NT2/D1 (cell line): ENCODE data around the gene HEXB.
"Not testable (repeated sequence)": the region's sequence is repeated elsewhere in the genome, so short reads cannot be mapped to it uniquely, and the experiment has no call there.

Experiments
- DNase-seq: peaks from one replicate; pipeline ENCODE4 v3.0.0-alpha.2; 2011; ENCODE audit warnings: low read depth, low spot score
- H3K27me3 ChIP-seq: 2 replicates; pipeline ENCODE4 v1.6.0; 2011; ENCODE audit warnings: mild to moderate bottlenecking; ENCODE audit not compliant: insufficient read length, insufficient read depth
- H3K36me3 ChIP-seq: 2 replicates; pipeline ENCODE4 v1.6.1; 2011; ENCODE audit warnings: mild to moderate bottlenecking, low read length, mixed read lengths; ENCODE audit not compliant: insufficient read depth, insufficient read length
- H3K4me1 ChIP-seq: 2 replicates; pipeline ENCODE4 v1.5.1; 2011; ENCODE audit not compliant: insufficient read depth, insufficient read length
- H3K4me3 ChIP-seq: 2 replicates; pipeline ENCODE4 v1.5.1; 2011; ENCODE audit warnings: low read depth; ENCODE audit not compliant: insufficient read length
- H3K9ac ChIP-seq: 2 replicates; pipeline ENCODE4 v1.6.0; 2011; ENCODE audit warnings: low read depth; ENCODE audit not compliant: insufficient read length
- H3K9me3 ChIP-seq: 2 replicates; pipeline ENCODE4 v1.5.1; 2011; ENCODE audit warnings: mild to moderate bottlenecking, low read length; ENCODE audit not compliant: insufficient read depth
- SUZ12 ChIP-seq: IDR thresholded peaks from 2 replicates; pipeline ENCODE4 v1.6.1; 2011; ENCODE audit not compliant: insufficient read length, insufficient read depth; ENCODE audit errors: extremely low read depth
- YY1 ChIP-seq: IDR thresholded peaks from 2 replicates; pipeline ENCODE4 v1.6.1; 2011; ENCODE audit not compliant: insufficient read length, insufficient read depth
- ZNF274 ChIP-seq: IDR thresholded peaks from 2 replicates; pipeline ENCODE4 v1.6.1; 2011; ENCODE audit warnings: mild to moderate bottlenecking, low read depth, low read length

Gene HEXB

DNA sequence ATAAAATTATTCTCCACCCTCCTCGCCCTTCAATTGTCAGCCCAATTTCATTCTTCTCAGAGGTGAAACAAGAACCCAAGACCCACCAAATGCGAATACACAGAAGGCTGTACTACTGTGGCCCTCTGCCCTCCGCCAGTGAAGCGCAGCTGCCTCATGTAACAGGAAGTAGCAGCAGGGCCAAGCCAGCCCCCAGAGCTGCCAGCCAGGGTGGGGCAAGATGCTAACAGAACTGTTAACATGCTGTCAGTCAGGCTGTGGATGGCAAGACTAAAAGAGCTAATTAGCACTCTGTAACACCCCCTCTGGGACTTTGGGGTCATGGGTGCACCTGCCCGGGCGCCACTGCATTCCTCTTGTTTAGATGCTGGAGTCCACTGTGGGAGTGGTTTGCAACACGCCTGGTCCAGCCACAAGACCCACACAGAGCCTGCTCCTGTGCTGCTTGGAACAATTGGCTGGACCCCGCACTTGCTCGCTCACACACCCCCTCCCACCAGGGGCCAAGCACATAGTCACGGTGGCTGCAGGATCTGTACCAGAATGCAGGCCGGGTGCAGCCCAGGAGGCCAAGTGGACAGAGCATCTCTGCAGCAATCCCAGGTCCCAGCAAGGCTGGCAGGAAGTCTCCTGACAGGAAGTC, 14.5 kb upstream of the HEXB start:
- no peaks in the 10 kb centered on the region for H3K27me3 ChIP-seq
- H3K4me3 ChIP-seq: no peak overlapping the region
- H3K9me3 ChIP-seq: peaks cover 13% of the 10 kb centered on the region; the same call in 1 of the 2 replicates
- no peak overlapping the region for H3K9ac ChIP-seq
- TF ChIP-seq SUZ12 (no peak), YY1 (no peak)
- no peak for DNase-seq
- H3K36me3 ChIP-seq: no peaks in the 10 kb centered on the region
- no peaks in the 10 kb centered on the region for H3K4me1 ChIP-seq

DNA sequence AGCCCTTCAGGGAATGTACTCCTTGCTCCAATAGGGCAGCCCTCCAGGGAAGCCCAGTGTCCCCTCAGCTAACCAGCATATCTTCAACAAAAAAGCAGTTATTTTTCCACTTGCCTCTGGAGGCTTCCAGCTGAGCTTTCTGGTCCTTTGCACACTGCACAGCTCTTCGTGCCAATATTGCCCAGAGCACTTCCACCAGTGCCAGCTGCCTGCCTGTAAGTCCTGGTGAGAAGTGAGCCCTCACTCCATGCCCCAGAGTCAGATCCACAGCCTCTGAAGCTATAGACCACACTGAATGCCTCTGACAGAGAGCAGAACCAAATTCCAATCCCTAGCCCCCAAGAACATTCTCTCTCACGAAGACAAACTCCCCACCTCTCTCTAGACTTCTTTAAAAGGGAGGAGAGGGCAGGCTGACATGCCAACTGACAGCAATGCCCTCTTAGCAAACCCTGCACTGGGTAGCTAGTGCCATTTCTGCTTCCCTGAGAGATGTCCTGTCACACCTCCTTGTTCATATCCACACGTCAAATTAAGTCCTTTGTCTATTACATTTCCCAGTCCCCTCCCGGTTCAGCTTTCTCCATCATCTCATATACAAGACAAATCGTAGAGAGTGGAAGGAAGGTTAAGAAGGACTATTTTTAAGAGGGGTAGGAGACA, 12.7 kb upstream of the HEXB start:
- H3K27me3 ChIP-seq: no peaks in the 10 kb centered on the region
- no peak overlapping the region for H3K9ac ChIP-seq
- no peaks in the 10 kb centered on the region for H3K36me3 ChIP-seq
- no peak for TF ChIP-seq SUZ12
- TF ChIP-seq ZNF274: no peak
- no peak for TF ChIP-seq YY1
- H3K9me3 ChIP-seq: peaks cover 13% of the 10 kb centered on the region; the same call in 1 of the 2 replicates
- H3K4me1 ChIP-seq: no peaks in the 10 kb centered on the region
- no peak for DNase-seq
- no peak overlapping the region for H3K4me3 ChIP-seq

DNA sequence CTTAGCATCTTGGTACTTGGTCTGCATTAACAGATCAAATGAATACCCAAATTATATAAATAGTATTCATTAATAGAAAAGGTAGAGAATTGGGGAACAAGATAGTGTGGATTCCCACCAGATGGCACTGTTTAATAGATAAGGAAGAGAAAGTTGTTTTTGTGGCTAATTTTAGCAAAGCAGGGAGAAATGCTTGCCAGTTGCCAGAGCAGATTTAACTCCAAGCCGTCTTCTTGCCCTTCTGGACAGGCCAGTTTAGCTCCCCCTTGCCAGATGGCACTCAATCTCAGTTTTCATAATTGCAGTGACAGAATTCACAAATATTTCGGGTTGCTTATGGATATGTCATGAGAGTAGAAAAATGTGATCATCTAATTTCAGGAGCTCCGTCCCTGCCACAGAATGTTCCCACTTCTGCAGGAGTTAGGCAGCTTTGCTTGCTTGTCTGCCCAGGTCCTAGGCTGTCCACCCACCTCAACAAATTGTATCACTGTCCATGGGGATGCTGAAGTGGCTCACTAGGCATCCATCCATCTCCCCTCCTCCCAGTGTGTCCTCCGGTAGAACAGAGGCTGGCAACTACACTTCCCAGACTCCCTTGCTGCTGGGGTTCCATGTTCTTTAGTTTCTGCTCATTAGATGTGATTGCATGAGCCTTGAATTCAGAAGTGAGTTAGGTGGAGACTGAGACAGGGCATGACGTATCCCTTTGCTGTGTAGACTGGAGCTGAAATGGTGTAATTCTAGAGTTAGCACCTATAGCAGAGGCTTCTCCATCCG, 11.8 kb upstream of the HEXB start:
- Histone ChIP-seq H3K4me3 (no peak overlapping the region), H3K36me3 (no peaks in the 10 kb centered on the region), H3K9ac (no peak overlapping the region), H3K4me1 (no peaks in the 10 kb centered on the region), H3K9me3 (peaks cover 13% of the 10 kb centered on the region; the same call in 1 of the 2 replicates), H3K27me3 (no peaks in the 10 kb centered on the region)
- TF ChIP-seq ZNF274 (no peak), YY1 (peak; percentile 24), SUZ12 (no peak)
- no peak for DNase-seq

DNA sequence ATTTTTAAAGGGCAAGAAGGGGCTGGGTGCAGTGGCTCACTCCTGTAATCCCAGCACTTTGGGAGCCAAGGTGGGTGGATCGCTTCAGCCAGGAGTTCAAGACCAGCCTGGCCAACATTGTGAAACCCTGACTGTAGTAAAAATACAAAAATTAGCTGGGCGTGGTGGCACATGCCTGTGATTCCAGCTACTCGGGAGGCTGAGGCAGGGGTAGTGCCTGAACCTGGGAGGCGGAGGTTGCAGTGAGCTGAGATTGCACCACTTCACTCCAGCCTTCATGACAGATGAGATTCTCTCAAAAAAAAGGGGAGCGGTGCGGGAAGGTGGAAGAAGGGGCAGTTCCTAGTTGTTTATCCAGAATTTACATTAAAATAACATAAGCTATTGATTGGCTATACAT, 8.6 kb upstream of the HEXB start:
- H3K36me3 ChIP-seq, H3K27me3 ChIP-seq, H3K4me1 ChIP-seq, H3K9me3 ChIP-seq, DNase-seq, H3K4me3 ChIP-seq, H3K9ac ChIP-seq: not testable (repeated sequence)

DNA sequence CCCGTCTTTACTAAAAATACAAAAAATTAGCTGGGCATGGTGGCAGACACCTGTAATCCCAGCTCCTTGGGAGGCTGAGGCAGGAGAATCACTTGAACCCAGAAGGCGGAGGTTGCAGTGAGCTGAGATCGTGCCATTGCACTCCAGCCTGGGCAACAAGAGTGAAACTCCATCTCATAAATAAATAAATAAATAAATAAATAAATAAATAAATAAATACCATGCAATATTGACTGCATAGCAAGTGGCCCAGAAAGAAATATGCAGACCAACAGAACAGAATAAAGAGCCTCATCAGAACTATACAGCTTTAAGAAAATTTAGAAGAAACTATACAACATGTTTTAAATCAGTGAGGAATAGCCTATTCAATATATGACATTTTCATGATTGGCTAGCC, 6.9 kb upstream of the HEXB start:
- not testable (repeated sequence) for H3K9me3 ChIP-seq, DNase-seq, H3K4me1 ChIP-seq, H3K27me3 ChIP-seq, H3K4me3 ChIP-seq, H3K9ac ChIP-seq, H3K36me3 ChIP-seq

DNA sequence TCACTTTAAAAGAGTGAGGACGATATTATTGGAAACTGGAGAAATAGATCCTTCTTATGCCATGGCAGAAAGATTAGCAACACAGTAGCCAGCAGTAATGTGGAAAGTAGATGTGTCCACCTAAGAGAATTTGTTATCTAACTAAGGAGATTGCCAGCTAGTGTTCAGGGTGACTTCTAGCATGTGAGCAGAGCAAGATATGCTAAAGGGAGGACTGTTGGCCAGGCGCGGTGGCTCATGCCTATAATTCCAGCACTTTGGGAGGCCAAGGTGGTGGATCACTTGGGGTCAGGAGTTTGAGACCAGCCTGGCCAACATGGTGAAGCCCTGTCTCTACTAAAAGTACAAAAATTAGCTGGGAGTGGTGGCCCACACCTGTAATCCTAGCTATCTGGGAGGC, 5.7 kb upstream of the HEXB start:
- H3K27me3 ChIP-seq, H3K36me3 ChIP-seq, DNase-seq, H3K9ac ChIP-seq, H3K9me3 ChIP-seq, H3K4me1 ChIP-seq, H3K4me3 ChIP-seq: not testable (repeated sequence)

DNA sequence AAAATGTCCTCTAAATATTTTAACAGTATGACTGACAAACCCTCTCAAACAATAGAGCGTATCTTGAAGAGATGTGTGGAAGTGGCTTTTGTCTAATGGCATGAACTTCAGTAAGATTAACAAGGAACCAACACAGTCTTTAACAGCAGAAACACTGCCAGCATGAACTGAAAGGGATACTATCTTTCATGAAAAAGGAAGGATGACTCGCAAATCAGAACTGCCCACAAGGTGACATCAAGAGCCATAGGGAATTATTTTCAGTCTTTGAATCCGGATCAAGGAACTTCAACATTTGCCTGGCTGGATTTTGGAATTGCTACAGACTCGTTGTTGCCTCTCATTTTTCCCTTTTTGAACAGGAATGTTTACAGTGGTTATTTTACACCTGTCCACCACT, 5.1 kb upstream of the HEXB start:
- Histone ChIP-seq H3K4me1 (no peaks in the 10 kb centered on the region), H3K4me3 (no peak overlapping the region), H3K27me3 (no peaks in the 10 kb centered on the region), H3K36me3 (no peaks in the 10 kb centered on the region), H3K9me3 (no peaks in the 10 kb centered on the region), H3K9ac (no peak overlapping the region)
- no peak for TF ChIP-seq YY1
- no peak for TF ChIP-seq ZNF274
- no peak for TF ChIP-seq SUZ12
- no peak for DNase-seq
